Measurements from ENCODE around the gene ZNF593. TPM values are rescaled to one million over a fixed set of nuclear protein-coding genes. Genes with fewer than 3 reads are reported as not detected.

Gene ZNF593
- polyA plus RNA-seq, 1 of the 3 experiments (the other 2 are of a cell fraction), result 64.8 TPM

- TF ChIP-seq RCOR1 (IDR thresholded peaks at IDR 0.05; ENCODE audit: low read length) (no peak), SIN3A (IDR thresholded peaks at IDR 0.05; ENCODE audit: borderline replicate concordance, low read depth, low read length) (no peak), CHD2 (IDR thresholded peaks at IDR 0.05; ENCODE audit: low read length, partially characterized antibody) (no peak)
Observed at GRCh38 chr1:26153966-26154532, 15.7 kb upstream of the ZNF593 start (continued).

GRCh38 chr1:26154750-26155149 lies 15.0 kb upstream of the ZNF593 start:
- Histone ChIP-seq H3K9me2 (no peaks in the 10 kb centered on the region), H2AFZ (ENCODE audit: low read depth) (no peak overlapping the region), H3K4me3 (ENCODE audit: low read depth in 2 of 2, low read length in 1 of 2) (no peak overlapping the region), H3K36me3 (replicated peaks in 1 of 2; ENCODE audit: control insufficient read depth in 1 of 2, insufficient read depth in 2 of 2, low read length in 1 of 2) (no peaks in the 10 kb centered on the region), H3K4me2 (no peak overlapping the region), H3K79me2 (ENCODE audit: insufficient read depth) (no peaks in the 10 kb centered on the region), H3K27ac (ENCODE audit: low read depth in 2 of 2, low read length in 1 of 2) (no peak overlapping the region), H3K9ac (no peak overlapping the region), H3K9me3 (no peaks in the 10 kb centered on the region), H3K4me1 (ENCODE audit: control insufficient read depth in 1 of 2, insufficient read depth in 2 of 2, low read depth in 1 of 2, low read length in 1 of 2) (peaks cover 6 to 30% of the 10 kb centered on the region in 2 experiments; a peak in 1 of 4 replicates), H4K20me1 (ENCODE audit: insufficient read depth) (no peaks in the 10 kb centered on the region), H3F3A (replicated peaks; ENCODE audit: insufficient read depth) (no peaks in the 10 kb centered on the region), H3K27me3 (ENCODE audit: insufficient read depth) (peaks cover 5% of the 10 kb centered on the region; the same call in 1 of the 2 replicates)
- WGBS (ENCODE audit: low lambda C conversion rate), result 91% methylated on average over 7 of the region's 9 CpGs
- DNase-seq, result no peak
- ChIA-PET POLR2A (no interaction called here), CTCF (interaction anchor here (1.2 to 13.7 kb wide), 4 partner anchors 8 to 118 kb away, joined by 4 to 131 read pairs (median 12); no protein-coding TSS in a partner anchor)
- no peak for TF ChIP-seq POLR2AphosphoS5 (IDR thresholded peaks at IDR 0.05; ENCODE audit: low read depth, low read length)
- TF ChIP-seq GABPA (IDR thresholded peaks at IDR 0.05; ENCODE audit: low read depth), result no peak
- TF ChIP-seq NFIC (IDR thresholded peaks at IDR 0.05; ENCODE audit: borderline replicate concordance), result no peak
- no peak for TF ChIP-seq SIN3A (IDR thresholded peaks at IDR 0.05; ENCODE audit: borderline replicate concordance, low read depth, low read length)
- no peak for TF ChIP-seq JUND (IDR thresholded peaks at IDR 0.05)
- TF ChIP-seq RCOR1 (IDR thresholded peaks at IDR 0.05; ENCODE audit: low read length), result no peak
- TF ChIP-seq RXRA (IDR thresholded peaks at IDR 0.05; ENCODE audit: borderline replicate concordance, low read depth), result no peak
- TF ChIP-seq IRF3 (IDR thresholded peaks at IDR 0.05; ENCODE audit: low read depth, low read length), result no peak
- TF ChIP-seq MXI1 (IDR thresholded peaks at IDR 0.05; ENCODE audit: low read depth, low read length), result no peak
- no peak for TF ChIP-seq PBX3 (IDR thresholded peaks at IDR 0.05)
- no peak for TF ChIP-seq ZBTB33 (IDR thresholded peaks at IDR 0.05; ENCODE audit: borderline replicate concordance, low read depth)
- no peak for TF ChIP-seq RFX5 (IDR thresholded peaks at IDR 0.05; ENCODE audit: low read length)
- no peak for TF ChIP-seq MAX (IDR thresholded peaks at IDR 0.05; ENCODE audit: low read depth)
- no peak for TF ChIP-seq GATA2 (CRISPR knock-in tag; IDR thresholded peaks at IDR 0.05)
- TF ChIP-seq REST (IDR thresholded peaks at IDR 0.05; ENCODE audit: low read depth, low read length), result no peak
- no peak for TF ChIP-seq USF1 (IDR thresholded peaks at IDR 0.05; ENCODE audit: borderline replicate concordance, low read depth)
- no peak for TF ChIP-seq EZH2phosphoT487 (IDR thresholded peaks at IDR 0.05; ENCODE audit: borderline replicate concordance, low read depth)
- TF ChIP-seq NRF1 (IDR thresholded peaks at IDR 0.05; ENCODE audit: low read depth, low read length), result no peak
- no peak for TF ChIP-seq YY1 (IDR thresholded peaks at IDR 0.05; ENCODE audit: low read depth)

Measured in SK-N-SH (cell line).